ENCODE measurements around the gene GAS2L3.

- TF ChIP-seq, protein P1, sequence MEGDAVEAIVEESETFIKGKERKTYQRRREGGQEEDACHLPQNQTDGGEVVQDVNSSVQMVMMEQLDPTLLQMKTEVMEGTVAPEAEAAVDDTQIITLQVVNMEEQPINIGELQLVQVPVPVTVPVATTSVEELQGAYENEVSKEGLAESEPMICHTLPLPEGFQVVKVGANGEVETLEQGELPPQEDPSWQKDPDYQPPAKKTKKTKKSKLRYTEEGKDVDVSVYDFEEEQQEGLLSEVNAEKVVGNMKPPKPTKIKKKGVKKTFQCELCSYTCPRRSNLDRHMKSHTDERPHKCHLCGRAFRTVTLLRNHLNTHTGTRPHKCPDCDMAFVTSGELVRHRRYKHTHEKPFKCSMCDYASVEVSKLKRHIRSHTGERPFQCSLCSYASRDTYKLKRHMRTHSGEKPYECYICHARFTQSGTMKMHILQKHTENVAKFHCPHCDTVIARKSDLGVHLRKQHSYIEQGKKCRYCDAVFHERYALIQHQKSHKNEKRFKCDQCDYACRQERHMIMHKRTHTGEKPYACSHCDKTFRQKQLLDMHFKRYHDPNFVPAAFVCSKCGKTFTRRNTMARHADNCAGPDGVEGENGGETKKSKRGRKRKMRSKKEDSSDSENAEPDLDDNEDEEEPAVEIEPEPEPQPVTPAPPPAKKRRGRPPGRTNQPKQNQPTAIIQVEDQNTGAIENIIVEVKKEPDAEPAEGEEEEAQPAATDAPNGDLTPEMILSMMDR (IDR thresholded peaks at IDR 0.05), result no peak
- TF ChIP-seq, protein P2, sequence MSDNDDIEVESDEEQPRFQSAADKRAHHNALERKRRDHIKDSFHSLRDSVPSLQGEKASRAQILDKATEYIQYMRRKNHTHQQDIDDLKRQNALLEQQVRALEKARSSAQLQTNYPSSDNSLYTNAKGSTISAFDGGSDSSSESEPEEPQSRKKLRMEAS (IDR thresholded peaks at IDR 0.05), result no peak
- TF ChIP-seq JUNB (IDR thresholded peaks at IDR 0.05) (no peak), FOSL2 (IDR thresholded peaks at IDR 0.05) (no peak), FOSL2 (CRISPR knock-in tag; IDR thresholded peaks at IDR 0.05) (no peak), SMC3 (IDR thresholded peaks at IDR 0.05) (no peak), EHMT2 (IDR thresholded peaks at IDR 0.05; ENCODE audit: low read depth) (no peak), SREBF2 (IDR thresholded peaks at IDR 0.05) (no peak), TP53 (CRISPR knock-in tag; IDR thresholded peaks at IDR 0.05) (no peak), RAD21 (conservative IDR thresholded peaks at IDR 0.05 in 1 of 2, IDR thresholded peaks at IDR 0.05 in 1 of 2) (no peak), BHLHE40 (IDR thresholded peaks at IDR 0.05; ENCODE audit: low read depth, low read length) (no peak)
Observed at GRCh38 chr12:100651108-100651507, 77.6 kb downstream of the GAS2L3 start.
